Stimulated activated effector memory CD8-positive, alpha-beta T cell treated with anti-CD3 and anti-CD28 coated beads, Interleukin-12 subunit alpha, Interleukin-12 subunit beta, amount 100 ng/mL, for 72 hours (primary cell): ENCODE results near the gene PHACTR1.
A peak's percentile ranks its signal among the peaks of the same experiment; 100 is the strongest.

ENCODE experiments used
- ATAC-seq: fragments of 150-1000 bp; cut with Tn5 transposase; 2 replicates; pipeline ENCODE4 v1.10.0; 2021
- DNase-seq, 2 donors: peaks; one replicate each; pipeline ENCODE4 v3.0.0; 2021 to 2022; ENCODE audit warnings: low spot score in 2 of 2
- H3K27ac Mint-ChIP-seq: one replicate; pipeline ENCODE4 v1.8.0; 2022; ENCODE audit warnings: mild to moderate bottlenecking, mixed read lengths
- H3K36me3 Mint-ChIP-seq: one replicate; pipeline ENCODE4 v1.8.0; 2022; ENCODE audit warnings: mild to moderate bottlenecking, mixed read lengths
- H3K4me1 Mint-ChIP-seq: one replicate; pipeline ENCODE4 v1.8.0; 2022; ENCODE audit warnings: mixed read lengths
- H3K4me3 Mint-ChIP-seq: one replicate; pipeline ENCODE4 v1.8.0; 2022; ENCODE audit warnings: mild to moderate bottlenecking, mixed read lengths
- H3K9me3 Mint-ChIP-seq: one replicate; pipeline ENCODE4 v1.8.0; 2022; ENCODE audit warnings: mixed read lengths

PHACTR1 gene

GRCh38 chr6:13290335-13290734 lies 573.8 kb downstream of the PHACTR1 start:
- no peaks in the 10 kb centered on the region for H3K4me1 Mint-ChIP-seq
- DNase-seq (no peak), ATAC-seq (no peak)
- H3K9me3 Mint-ChIP-seq: no peaks in the 10 kb centered on the region
- peaks cover 18% of the 10 kb centered on the region for H3K36me3 Mint-ChIP-seq
- no peak overlapping the region for H3K27ac Mint-ChIP-seq
- no peak overlapping the region for H3K4me3 Mint-ChIP-seq

GRCh38 chr6:13292774-13293173 lies 576.2 kb downstream of the PHACTR1 start:
- Mint-ChIP-seq H3K27ac (no peak overlapping the region), H3K4me1 (no peaks in the 10 kb centered on the region), H3K4me3 (no peak overlapping the region), H3K9me3 (no peaks in the 10 kb centered on the region), H3K36me3 (peaks cover 18% of the 10 kb centered on the region)
- no peak for ATAC-seq
- DNase-seq: no peak

- DNase-seq (no peak), ATAC-seq (no peak)
- H3K36me3 Mint-ChIP-seq: peaks cover 18% of the 10 kb centered on the region
- no peak overlapping the region for H3K4me3 Mint-ChIP-seq
- no peaks in the 10 kb centered on the region for H3K9me3 Mint-ChIP-seq
- no peak overlapping the region for H3K27ac Mint-ChIP-seq
- no peaks in the 10 kb centered on the region for H3K4me1 Mint-ChIP-seq
Measured at GRCh38 chr6:13294499-13295069, 578.0 kb downstream of the PHACTR1 start.

GRCh38 chr6:13295576-13295975 lies 579.0 kb downstream of the PHACTR1 start:
- Mint-ChIP-seq H3K36me3 (peaks cover 21% of the 10 kb centered on the region), H3K4me1 (no peaks in the 10 kb centered on the region), H3K9me3 (no peaks in the 10 kb centered on the region), H3K4me3 (no peak overlapping the region), H3K27ac (no peak overlapping the region)
- no peak for ATAC-seq
- DNase-seq: no peak

GRCh38 chr6:13296536-13296997 lies 580.0 kb downstream of the PHACTR1 start:
- H3K4me3 Mint-ChIP-seq: no peak overlapping the region
- H3K27ac Mint-ChIP-seq: no peak overlapping the region
- peaks cover 22% of the 10 kb centered on the region for H3K36me3 Mint-ChIP-seq
- no peak for DNase-seq
- H3K9me3 Mint-ChIP-seq: no peaks in the 10 kb centered on the region
- peaks cover 2% of the 10 kb centered on the region for H3K4me1 Mint-ChIP-seq
- ATAC-seq: no peak

GRCh38 chr6:13297391-13297790 lies 580.8 kb downstream of the PHACTR1 start:
- Mint-ChIP-seq H3K4me3 (no peak overlapping the region), H3K4me1 (peaks cover 11% of the 10 kb centered on the region), H3K36me3 (peaks cover 23% of the 10 kb centered on the region), H3K9me3 (no peaks in the 10 kb centered on the region), H3K27ac (no peak overlapping the region)
- no peak for DNase-seq
- no peak for ATAC-seq

GRCh38 chr6:13298446-13298845 lies 581.9 kb downstream of the PHACTR1 start:
- H3K9me3 Mint-ChIP-seq: no peaks in the 10 kb centered on the region
- H3K4me1 Mint-ChIP-seq: peaks cover 21% of the 10 kb centered on the region
- ATAC-seq: no peak
- peaks cover 33% of the 10 kb centered on the region for H3K36me3 Mint-ChIP-seq
- no peak overlapping the region for H3K27ac Mint-ChIP-seq
- no peak for DNase-seq
- no peak overlapping the region for H3K4me3 Mint-ChIP-seq

- Mint-ChIP-seq H3K27ac (no peak overlapping the region), H3K36me3 (peaks cover 35% of the 10 kb centered on the region), H3K9me3 (no peaks in the 10 kb centered on the region), H3K4me3 (no peak overlapping the region), H3K4me1 (peaks cover 31% of the 10 kb centered on the region)
- DNase-seq (no peak), ATAC-seq (no peak)
Measured at GRCh38 chr6:13299403-13299821, 582.8 kb downstream of the PHACTR1 start.

GRCh38 chr6:13299918-13300317 lies 583.4 kb downstream of the PHACTR1 start:
- Mint-ChIP-seq H3K4me1 (peaks cover 34% of the 10 kb centered on the region), H3K9me3 (no peaks in the 10 kb centered on the region), H3K27ac (no peak overlapping the region), H3K36me3 (peaks cover 33% of the 10 kb centered on the region), H3K4me3 (no peak overlapping the region)
- ATAC-seq (no peak), DNase-seq (no peak)

GRCh38 chr6:13300643-13301590 lies 584.4 kb downstream of the PHACTR1 start:
- no peak for DNase-seq
- Mint-ChIP-seq H3K4me3 (no peak overlapping the region), H3K27ac (no peak overlapping the region), H3K9me3 (no peaks in the 10 kb centered on the region), H3K4me1 (peaks cover 34% of the 10 kb centered on the region), H3K36me3 (peaks cover 34% of the 10 kb centered on the region)
- no peak for ATAC-seq

- Mint-ChIP-seq H3K9me3 (no peaks in the 10 kb centered on the region), H3K27ac (peak overlapping the region; percentile 72), H3K4me1 (peaks cover 34% of the 10 kb centered on the region), H3K36me3 (peaks cover 48% of the 10 kb centered on the region), H3K4me3 (peak overlapping the region; percentile 53)
- DNase-seq (no peak), ATAC-seq (no peak)
Measured at GRCh38 chr6:13302291-13302690, 585.7 kb downstream of the PHACTR1 start.

- peak; percentile 98 for ATAC-seq
- peaks cover 34% of the 10 kb centered on the region for H3K4me1 Mint-ChIP-seq
- peak overlapping the region; percentile 53 for H3K4me3 Mint-ChIP-seq
- no peaks in the 10 kb centered on the region for H3K9me3 Mint-ChIP-seq
- peaks cover 52% of the 10 kb centered on the region for H3K36me3 Mint-ChIP-seq
- peak overlapping the region; percentile 72 for H3K27ac Mint-ChIP-seq
- DNase-seq: peak; percentile 29 to 86
Measured at GRCh38 chr6:13302751-13303667, 586.4 kb downstream of the PHACTR1 start.

GRCh38 chr6:13303668-13304017 lies 587.1 kb downstream of the PHACTR1 start:
- Mint-ChIP-seq H3K9me3 (no peaks in the 10 kb centered on the region), H3K4me3 (peak overlapping the region; percentile 53), H3K27ac (peak overlapping the region; percentile 72), H3K4me1 (peaks cover 34% of the 10 kb centered on the region), H3K36me3 (peaks cover 52% of the 10 kb centered on the region)
- DNase-seq: peak; percentile 18 to 82
- ATAC-seq: peak; percentile 27

- Mint-ChIP-seq H3K36me3 (peaks cover 52% of the 10 kb centered on the region), H3K4me3 (no peak overlapping the region), H3K4me1 (peaks cover 34% of the 10 kb centered on the region), H3K9me3 (no peaks in the 10 kb centered on the region), H3K27ac (peak overlapping the region; percentile 72)
- peak in 1 of 2 donors; percentile 56 for DNase-seq
- ATAC-seq: no peak
Measured at GRCh38 chr6:13304101-13304500, 587.5 kb downstream of the PHACTR1 start.
